GM19467 (cell line): ENCODE measurements around the gene FCHO2.

Source experiments
- ATAC-seq: cut with Tn5 transposase; IDR thresholded peaks from one replicate; pipeline ENCODE4 v1.9.1; 2021; ENCODE audit warnings: mild to moderate bottlenecking, moderate library complexity; ENCODE audit not compliant: unreplicated experiment

FCHO2 gene

GRCh38 chr5:73030531-73030930, 74.7 kb downstream of the FCHO2 start:
- no peak for ATAC-seq

DNA sequence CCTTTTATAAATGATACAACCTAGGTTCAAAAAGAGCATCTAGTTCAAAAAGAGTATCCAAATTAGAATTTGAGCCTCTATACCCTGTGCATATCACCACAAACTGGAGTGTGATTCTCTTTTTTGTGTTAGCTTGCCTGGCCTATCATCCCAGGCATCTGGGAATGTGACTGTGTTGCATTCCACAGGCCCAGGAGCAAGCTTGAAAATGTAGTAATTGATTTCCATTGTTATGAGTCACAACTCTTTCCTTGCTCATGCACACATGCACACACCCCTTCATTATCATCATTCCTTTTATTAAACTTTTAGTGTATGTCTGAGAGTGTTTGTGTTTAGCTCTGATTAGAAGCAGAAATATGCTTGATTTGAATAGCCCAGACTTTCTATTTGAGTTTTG, 75.2 kb downstream of the FCHO2 start:
- ATAC-seq: no peak

DNA sequence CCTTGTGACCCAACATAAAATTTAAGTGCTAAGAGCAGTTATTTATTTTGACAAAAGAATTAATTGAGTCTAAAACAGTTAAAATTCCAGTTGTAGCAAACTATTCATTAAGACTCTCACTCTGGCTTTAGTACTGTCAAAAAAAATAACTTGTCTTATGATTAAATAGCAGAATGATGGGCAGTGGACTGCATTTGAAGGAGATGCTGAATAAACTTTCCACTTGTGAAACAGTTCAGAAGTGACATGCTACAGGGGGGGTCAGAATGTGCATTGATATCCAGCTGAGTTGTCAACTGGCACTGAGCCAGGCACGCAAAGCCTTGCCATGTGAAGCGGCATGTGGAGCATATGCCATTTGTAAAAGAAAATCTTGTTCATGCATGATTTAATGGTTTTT, 76.0 kb downstream of the FCHO2 start:
- ATAC-seq: no peak

- ATAC-seq: no peak
Measured at GRCh38 chr5:73032635-73033034, 76.8 kb downstream of the FCHO2 start.

DNA sequence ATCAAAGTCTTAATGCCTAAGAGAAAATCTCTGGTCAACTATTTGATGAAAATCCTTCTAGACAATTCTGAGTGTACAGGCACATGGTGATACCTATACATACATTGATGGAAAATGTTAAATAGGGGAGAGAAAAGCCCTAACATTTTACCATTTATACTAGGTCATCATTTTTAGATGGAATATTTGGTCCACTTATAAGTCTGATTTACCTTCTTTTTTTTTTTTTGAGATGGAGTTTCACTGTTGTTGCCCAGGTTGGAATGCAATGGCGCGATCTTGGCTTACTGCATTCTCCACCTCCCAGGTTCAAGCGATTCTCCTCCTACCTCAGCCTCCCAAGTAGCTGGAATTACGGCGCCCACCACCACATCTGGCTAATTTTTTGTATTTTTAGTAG, 81.7 kb downstream of the FCHO2 start:
- no peak for ATAC-seq

- no peak for ATAC-seq
Measured at GRCh38 chr5:73039082-73039481, 83.2 kb downstream of the FCHO2 start.

GRCh38 chr5:73042993-73043392, 87.2 kb downstream of the FCHO2 start:
- ATAC-seq: no peak

- no peak for ATAC-seq
Measured at GRCh38 chr5:73044546-73044945, 88.7 kb downstream of the FCHO2 start.

GRCh38 chr5:73045623-73046022, 89.8 kb downstream of the FCHO2 start:
- no peak for ATAC-seq

DNA sequence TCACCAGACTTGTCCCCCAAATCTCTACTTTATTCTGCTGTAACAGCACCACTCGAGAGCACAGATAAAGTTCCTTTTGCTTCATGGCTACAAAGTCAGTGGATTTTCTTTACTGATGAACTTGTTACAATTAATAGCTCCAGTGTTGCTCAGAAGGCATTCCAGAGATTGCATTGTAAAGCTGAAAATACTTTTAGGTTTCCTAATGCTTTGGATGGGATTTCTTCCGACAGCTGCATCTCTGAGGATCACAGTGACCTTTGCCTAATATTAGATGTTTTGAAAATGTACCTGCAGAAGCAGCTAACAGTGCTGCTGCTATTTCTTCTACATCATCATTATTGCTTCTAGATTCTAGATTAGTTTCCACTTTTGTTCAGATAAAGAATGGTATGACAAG, 105.8 kb downstream of the FCHO2 start:
- no peak for ATAC-seq

- ATAC-seq: no peak
Measured at GRCh38 chr5:73066466-73066865, 110.6 kb downstream of the FCHO2 start.

- no peak for ATAC-seq
Measured at GRCh38 chr5:73067213-73067612, 111.4 kb downstream of the FCHO2 start.

- ATAC-seq: no peak
Measured at GRCh38 chr5:73081093-73081492, 125.3 kb downstream of the FCHO2 start.

- no peak for ATAC-seq
Measured at GRCh38 chr5:73088026-73088425, 132.2 kb downstream of the FCHO2 start.

GRCh38 chr5:73093943-73094342, 138.1 kb downstream of the FCHO2 start:
- no peak for ATAC-seq

DNA sequence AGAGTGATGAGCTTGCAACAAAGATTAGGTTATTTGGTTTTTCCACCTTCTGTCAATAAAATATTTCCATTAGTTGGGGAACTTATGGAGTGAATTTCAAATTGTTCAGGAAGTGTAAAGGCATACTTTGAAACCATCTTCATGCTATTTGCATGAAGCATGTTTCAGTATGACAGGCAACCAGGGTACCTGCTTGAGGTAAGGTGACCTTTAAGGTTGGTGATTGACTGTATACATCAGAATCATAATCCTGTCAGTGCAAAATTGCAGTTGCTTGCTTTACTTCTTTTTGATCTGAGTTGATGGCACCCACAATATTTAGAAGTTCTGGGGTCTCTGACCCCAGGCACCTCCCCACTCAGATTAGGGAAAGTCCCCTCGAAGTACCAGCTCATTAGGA, 138.6 kb downstream of the FCHO2 start:
- ATAC-seq: no peak

DNA sequence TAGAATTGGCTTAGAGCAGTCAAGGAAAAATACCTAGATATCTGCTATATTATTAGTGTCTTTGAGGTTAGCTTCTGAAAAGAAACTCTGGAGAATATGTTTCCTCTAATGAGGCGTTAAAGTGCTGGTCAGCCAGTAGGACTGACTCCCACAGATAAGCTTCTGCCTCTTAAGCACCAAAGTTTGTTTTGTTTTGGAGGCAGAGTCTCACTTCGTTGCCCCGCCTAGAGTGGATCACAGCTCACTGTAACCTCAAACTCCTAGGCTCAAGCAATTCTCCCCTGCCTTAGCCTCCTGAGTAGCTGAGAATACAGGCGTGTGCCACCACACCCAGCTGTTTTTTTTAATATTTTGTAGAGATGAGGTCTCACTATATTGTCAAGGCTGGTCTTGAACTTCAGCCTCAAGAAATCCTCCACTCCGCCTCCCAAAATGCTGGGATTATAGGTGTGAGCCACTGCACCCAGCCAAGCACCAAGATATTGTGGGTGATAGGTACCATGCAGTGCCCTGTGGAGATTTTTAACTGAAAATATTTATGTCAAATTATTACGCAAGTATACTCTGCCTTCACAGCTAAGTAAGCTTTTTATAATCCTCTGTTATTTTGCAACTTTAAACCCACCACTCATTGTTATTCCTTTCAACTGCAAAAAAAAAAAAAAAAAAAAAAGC, 139.9 kb downstream of the FCHO2 start:
- no peak for ATAC-seq

DNA sequence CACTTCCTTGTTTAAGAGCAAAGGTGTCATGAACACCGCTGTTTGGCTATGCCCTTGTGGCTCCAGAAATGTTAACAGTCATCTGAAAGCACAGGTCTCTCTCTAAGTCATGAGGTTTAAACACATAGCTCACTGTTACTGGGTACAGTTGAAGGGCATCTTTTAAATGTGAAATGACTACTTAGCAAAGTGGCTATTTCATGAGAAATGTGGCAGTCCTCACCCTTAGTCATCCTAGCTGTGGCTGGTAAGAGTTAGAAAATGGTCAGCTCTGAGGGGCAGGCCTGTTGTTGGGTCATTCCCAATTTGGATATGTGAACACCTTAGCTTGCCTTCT, 140.4 kb downstream of the FCHO2 start:
- ATAC-seq: no peak

DNA sequence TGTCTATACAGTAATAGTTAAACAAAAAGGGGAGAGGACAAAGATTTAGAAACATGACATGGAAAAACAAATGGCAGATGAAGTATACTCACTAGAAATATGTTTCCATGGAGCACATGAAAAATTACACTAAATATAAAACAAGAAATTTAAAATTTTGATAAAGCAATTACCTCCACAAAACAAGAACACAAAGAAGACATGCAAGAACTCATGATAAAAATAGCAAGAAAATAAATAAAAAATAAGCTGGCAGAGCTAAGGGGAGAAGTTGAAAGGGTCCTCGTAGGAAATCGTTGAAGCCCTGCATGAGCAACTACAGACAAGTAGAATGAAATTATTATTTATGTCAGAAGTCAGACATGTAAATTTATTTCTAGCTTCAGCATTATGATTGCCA, 141.9 kb downstream of the FCHO2 start:
- ATAC-seq: no peak

DNA sequence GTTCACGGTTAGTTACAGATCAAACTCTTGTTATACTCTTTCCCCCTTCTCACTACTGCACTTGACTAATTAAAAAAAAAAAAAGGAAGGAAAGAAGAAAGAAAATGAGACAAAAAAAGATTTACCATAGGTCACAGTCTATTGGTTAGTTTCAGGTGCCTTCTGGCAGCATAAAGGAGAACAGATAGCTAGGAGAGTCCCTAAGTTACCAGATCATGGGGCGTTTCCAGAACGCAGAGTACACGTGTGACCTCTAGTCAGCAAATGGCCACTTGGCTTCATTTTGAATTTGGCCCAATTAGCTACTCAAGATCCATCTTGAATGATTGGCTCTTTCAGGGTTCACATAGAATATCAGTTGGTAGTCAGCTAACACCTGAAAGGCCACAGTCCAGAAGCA, 144.3 kb downstream of the FCHO2 start:
- ATAC-seq: no peak

- ATAC-seq: no peak
Measured at GRCh38 chr5:73103870-73104299, 148.0 kb downstream of the FCHO2 start.

GRCh38 chr5:73104326-73104725, 148.5 kb downstream of the FCHO2 start:
- ATAC-seq: no peak

DNA sequence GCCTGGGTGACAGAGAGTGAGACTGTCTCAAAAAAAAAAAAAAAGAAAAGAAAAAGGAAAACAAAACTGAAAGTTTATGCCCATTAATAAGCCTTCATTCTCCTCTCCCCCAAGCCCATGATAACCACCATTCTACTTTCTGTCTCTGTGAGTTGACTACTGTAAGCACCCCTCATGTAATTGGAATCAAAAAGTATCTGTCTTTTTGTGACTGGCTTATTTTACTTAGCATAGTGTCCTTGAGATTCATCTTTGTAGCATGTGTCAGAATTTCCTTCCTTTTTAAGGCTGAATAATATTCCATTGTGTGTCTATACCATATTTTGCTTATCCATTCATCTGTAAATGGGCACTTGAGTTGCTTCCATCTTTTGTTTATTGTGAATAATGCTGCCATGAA, 150.5 kb downstream of the FCHO2 start:
- ATAC-seq: no peak
